ENCODE data around the gene CYP24A1. TPM values are rescaled to one million over a fixed set of nuclear protein-coding genes. Genes with fewer than 3 reads are reported as not detected.

Gene CYP24A1
- total and polyA plus RNA-seq, 11 donors: not detected

DNA sequence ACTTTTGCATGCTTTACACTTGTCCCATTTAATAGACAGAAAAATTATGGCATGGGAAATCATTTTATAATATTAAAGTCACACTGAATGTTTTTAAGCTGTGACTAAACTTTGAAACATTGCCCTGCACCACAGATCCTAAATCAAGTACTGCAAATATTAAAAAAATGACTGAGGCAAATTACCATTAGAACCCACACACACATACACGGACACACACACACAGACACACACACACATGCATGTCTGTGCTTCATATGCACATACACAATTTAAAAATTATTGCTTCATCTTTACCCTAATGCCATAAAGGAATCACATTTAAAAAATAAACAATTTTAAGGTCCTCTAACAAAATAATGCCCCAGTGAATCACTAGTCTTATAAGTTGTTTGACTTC lies 19.9 kb downstream of the CYP24A1 start:
- H3K4me3 ChIP-seq: no peak overlapping the region
- intact Hi-C loops (cut with DNase I): no loop called here
- ATAC-seq: no peak
- 69 to 100% (median 90%) methylated on average over 1 of the region's 1 CpG for WGBS, 4 donors
- DNase-seq: no peak
- no peaks in the 10 kb centered on the region for H3K36me3 ChIP-seq
- H3K27me3 ChIP-seq: peaks cover 0 to 20% (median 0%) of the 10 kb centered on the region in 9 donors
- no peaks in the 10 kb centered on the region for H3K9me3 ChIP-seq
- no peak overlapping the region for H3K27ac ChIP-seq
- no peaks in the 10 kb centered on the region for H3K4me1 ChIP-seq
- TF ChIP-seq CTCF (IDR thresholded peaks at IDR 0.05): no peak
- no peak for TF ChIP-seq POLR2A (IDR thresholded peaks at IDR 0.05)

- ATAC-seq: no peak
- DNase-seq: no peak
- Histone ChIP-seq H3K36me3 (no peaks in the 10 kb centered on the region), H3K27me3 (peaks cover 0 to 21% (median 0%) of the 10 kb centered on the region in 9 donors), H3K9me3 (no peaks in the 10 kb centered on the region), H3K27ac (no peak overlapping the region), H3K4me1 (no peaks in the 10 kb centered on the region), H3K4me3 (no peak overlapping the region)
- 75 to 93% (median 87%) methylated on average over 2 of the region's 2 CpGs for WGBS, 4 donors
- intact Hi-C loops (cut with DNase I): no loop called here
- TF ChIP-seq POLR2A (IDR thresholded peaks at IDR 0.05): no peak
- no peak for TF ChIP-seq CTCF (IDR thresholded peaks at IDR 0.05)
Measured at GRCh38 chr20:54153041-54153327, 20.8 kb downstream of the CYP24A1 start.

DNA sequence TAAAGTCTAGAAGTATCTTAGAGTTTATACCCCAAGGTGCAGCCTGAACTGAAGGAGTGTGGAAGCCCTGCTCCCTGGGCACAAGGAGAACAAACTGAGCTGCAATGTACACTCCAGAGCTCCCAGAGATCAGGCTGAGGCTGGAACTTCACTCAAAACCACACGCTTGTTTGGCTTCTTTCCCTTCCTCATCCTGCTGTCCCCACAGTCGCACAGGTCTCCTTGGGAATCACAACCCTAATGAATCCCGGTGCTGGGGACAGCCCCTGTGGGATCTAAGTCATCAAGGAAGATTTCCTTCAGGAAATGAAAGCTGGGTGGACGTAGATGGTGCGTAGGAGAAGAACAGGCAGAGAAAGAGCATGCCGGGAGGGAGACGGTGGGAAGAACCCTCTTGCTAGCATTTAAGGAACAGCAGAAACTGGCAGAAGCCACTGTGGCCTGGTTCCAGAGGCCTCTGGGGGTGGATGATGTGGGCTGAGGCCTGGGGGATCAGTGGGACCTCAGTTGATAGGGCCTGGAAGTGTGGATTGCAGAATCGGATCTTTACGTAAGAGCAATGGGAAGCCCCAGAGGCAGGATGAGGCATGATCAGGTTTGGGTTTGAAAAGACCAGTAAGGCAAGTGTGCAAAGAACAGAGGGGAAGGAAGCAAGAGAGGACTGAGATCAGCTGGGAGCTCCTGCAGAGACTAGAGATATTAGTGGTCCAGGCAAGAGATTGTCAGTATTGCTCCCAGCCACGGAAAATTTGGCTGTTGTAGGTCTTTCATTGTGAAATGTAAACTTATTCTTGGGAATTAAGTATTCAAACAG lies 21.4 kb downstream of the CYP24A1 start:
- Histone ChIP-seq H3K36me3 (no peaks in the 10 kb centered on the region), H3K4me3 (peak overlapping the region in 2 of 12 donors; percentile 9 to 16), H3K27ac (no peak overlapping the region), H3K4me1 (no peaks in the 10 kb centered on the region), H3K9me3 (no peaks in the 10 kb centered on the region), H3K27me3 (peaks cover 0 to 21% (median 0%) of the 10 kb centered on the region in 9 donors)
- no peak for DNase-seq
- TF ChIP-seq POLR2A (IDR thresholded peaks at IDR 0.05): no peak
- TF ChIP-seq CTCF (IDR thresholded peaks at IDR 0.05): no peak
- no peak for ATAC-seq
- 45 to 58% (median 53%) methylated on average over 10 of the region's 10 CpGs for WGBS, 4 donors
- intact Hi-C loops (cut with DNase I): no loop called here

DNA sequence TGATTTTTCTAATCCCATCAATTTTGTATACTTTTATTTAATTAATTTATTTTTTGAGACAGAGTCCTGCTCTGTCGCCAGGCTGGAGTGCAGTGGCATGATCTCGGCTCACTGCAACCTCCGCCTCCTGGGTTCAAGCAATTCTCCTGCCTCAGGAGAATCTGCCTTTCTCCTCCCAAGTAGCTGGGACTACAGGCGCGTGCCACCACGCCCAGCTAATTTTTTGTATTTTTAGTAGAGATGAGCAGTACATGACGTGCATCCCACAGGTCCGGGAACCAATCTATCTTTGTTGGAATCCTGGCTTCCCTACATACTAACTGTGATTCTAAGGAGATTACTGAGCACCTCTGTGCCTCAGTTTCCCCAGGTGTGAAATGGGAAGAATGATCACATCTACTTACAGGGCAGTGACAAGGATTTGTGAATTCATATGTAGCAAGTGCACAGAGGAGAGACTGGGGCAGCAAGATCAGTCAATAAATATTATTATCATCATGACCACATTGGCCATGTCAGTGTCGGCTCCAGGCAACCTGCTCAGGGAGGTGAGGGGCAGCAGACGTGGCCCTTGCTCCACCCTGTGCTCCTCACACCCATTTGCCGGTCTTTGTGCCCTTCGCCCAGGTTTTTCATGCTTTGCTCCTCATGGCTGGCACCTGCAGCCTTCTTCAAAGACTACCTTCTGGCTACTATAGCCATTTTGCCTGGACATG lies 22.1 kb downstream of the CYP24A1 start:
- no peak for ATAC-seq
- no peak overlapping the region for H3K4me3 ChIP-seq
- no peak for DNase-seq
- WGBS, 4 donors: 87 to 94% (median 92%) methylated on average over 12 of the region's 12 CpGs
- H3K9me3 ChIP-seq: no peaks in the 10 kb centered on the region
- no peaks in the 10 kb centered on the region for H3K4me1 ChIP-seq
- peaks cover 0 to 21% (median 0%) of the 10 kb centered on the region in 9 donors for H3K27me3 ChIP-seq
- TF ChIP-seq CTCF (IDR thresholded peaks at IDR 0.05) (no peak), POLR2A (IDR thresholded peaks at IDR 0.05) (no peak)
- H3K36me3 ChIP-seq: no peaks in the 10 kb centered on the region
- intact Hi-C loops (cut with DNase I): no loop called here
- no peak overlapping the region for H3K27ac ChIP-seq

Data from heart left ventricle (tissue), 16 donors.